Astrocyte (in vitro differentiated cells and primary cell): ENCODE data around the gene CRISPLD2. TPM values are rescaled to one million over a fixed set of nuclear protein-coding genes. Genes with fewer than 3 reads are reported as not detected.

Source experiments
- DNase-seq: peaks from one replicate; pipeline ENCODE4 v3.0.0-alpha.2; 2010; ENCODE audit warnings: low read depth
- FAIRE-seq: peaks from 2 replicates; lab custom pipeline; 2011; peaks lifted over from hg19 to GRCh38; lab: Jason Lieb, UNC
- H2AFZ ChIP-seq: 2 replicates; pipeline ENCODE4 v1.6.0; 2012; ENCODE audit warnings: low read depth, low read length, inconsistent platforms
- H3K27ac ChIP-seq: 2 replicates; pipeline ENCODE4 v1.5.1; 2011; ENCODE audit warnings: low read depth, low read length, inconsistent platforms
- H3K27me3 ChIP-seq: 2 replicates; pipeline ENCODE4 v1.6.0; 2011; ENCODE audit warnings: low read length, inconsistent platforms; ENCODE audit not compliant: insufficient read depth
- H3K36me3 ChIP-seq: 2 replicates; pipeline ENCODE4 v1.5.1; 2011; ENCODE audit warnings: low read length, inconsistent platforms; ENCODE audit not compliant: insufficient read depth
- H3K4me1 ChIP-seq: 2 replicates; pipeline ENCODE4 v1.5.1; 2011; ENCODE audit warnings: low read length, inconsistent platforms; ENCODE audit not compliant: insufficient read depth
- H3K4me2 ChIP-seq: 2 replicates; pipeline ENCODE4 v1.6.0; 2012; ENCODE audit warnings: low read length, inconsistent platforms
- H3K4me3 ChIP-seq: 2 replicates; pipeline ENCODE4 v1.5.1; 2011; ENCODE audit warnings: low read depth, mild to moderate bottlenecking, low read length, inconsistent platforms; ENCODE audit not compliant: insufficient read depth
- H3K79me2 ChIP-seq: 2 replicates; pipeline ENCODE4 v1.6.0; 2012; ENCODE audit warnings: mild to moderate bottlenecking, low read length, inconsistent platforms; ENCODE audit not compliant: insufficient read depth
- H3K9ac ChIP-seq: 2 replicates; pipeline ENCODE4 v1.6.0; 2012; ENCODE audit warnings: mild to moderate bottlenecking, low read length, inconsistent platforms
- H3K9me3 ChIP-seq: 2 replicates; pipeline ENCODE4 v1.5.1; 2012; ENCODE audit warnings: low read depth, mild to moderate bottlenecking, low read length, inconsistent platforms; ENCODE audit not compliant: insufficient read depth
- H4K20me1 ChIP-seq: 2 replicates; pipeline ENCODE4 v1.6.0; 2012; ENCODE audit warnings: low read length, inconsistent platforms; ENCODE audit not compliant: insufficient read depth
- H3K27ac Mint-ChIP-seq: one replicate; pipeline ENCODE4 v1.8.0; 2021; ENCODE audit warnings: mild to moderate bottlenecking, mixed read lengths; ENCODE audit not compliant: unreplicated experiment
- H3K27me3 Mint-ChIP-seq: one replicate; pipeline ENCODE4 v1.8.0; 2021; ENCODE audit warnings: low read depth, mixed read lengths; ENCODE audit not compliant: unreplicated experiment
- H3K36me3 Mint-ChIP-seq: one replicate; pipeline ENCODE4 v1.8.0; 2021; ENCODE audit warnings: low read depth, mixed read lengths; ENCODE audit not compliant: unreplicated experiment
- H3K4me1 Mint-ChIP-seq: one replicate; pipeline ENCODE4 v1.8.0; 2021; ENCODE audit warnings: low read depth, mixed read lengths; ENCODE audit not compliant: unreplicated experiment
- H3K4me3 Mint-ChIP-seq: one replicate; pipeline ENCODE4 v1.8.0; 2021; ENCODE audit warnings: mild to moderate bottlenecking, moderate library complexity, mixed read lengths; ENCODE audit not compliant: unreplicated experiment
- H3K9me3 Mint-ChIP-seq: one replicate; pipeline ENCODE4 v1.8.0; 2021; ENCODE audit warnings: mild to moderate bottlenecking, mixed read lengths; ENCODE audit not compliant: unreplicated experiment
- CTCF ChIP-seq: IDR thresholded peaks from 2 replicates; pipeline ENCODE4 v1.5.1; 2011; ENCODE audit warnings: low read depth, mild to moderate bottlenecking, inconsistent platforms, low read length, moderate library complexity; ENCODE audit not compliant: insufficient read depth
- EZH2 ChIP-seq: IDR thresholded peaks from 2 replicates; pipeline ENCODE4 v1.6.1; 2012; ENCODE audit warnings: mild to moderate bottlenecking, low read length, inconsistent platforms; ENCODE audit not compliant: insufficient read depth
- total RNA-seq: library from RNA; stranded (reverse); gene quantifications from 2 replicates; pipeline ENCODE4 v1.2.1, GENCODE V29; 2021

CRISPLD2 gene
- total RNA-seq, 1 donor from 2014 or later, result 1.8 TPM

GRCh38 chr16:84897911-84898377, 78.2 kb downstream of the CRISPLD2 start:
- Histone ChIP-seq H2AFZ (no peak overlapping the region), H3K4me2 (no peak overlapping the region), H3K4me1 (no peaks in the 10 kb centered on the region), H3K36me3 (no peaks in the 10 kb centered on the region), H3K79me2 (no peaks in the 10 kb centered on the region), H3K9me3 (no peaks in the 10 kb centered on the region), H3K27ac (no peak overlapping the region), H3K27me3 (no peaks in the 10 kb centered on the region), H3K4me3 (no peak overlapping the region), H3K9ac (no peak overlapping the region), H4K20me1 (no peaks in the 10 kb centered on the region)
- FAIRE-seq (no peak), DNase-seq (no peak)
- H3K4me1 Mint-ChIP-seq, result peaks cover 4% of the 10 kb centered on the region
- no peak for TF ChIP-seq CTCF
- no peak for TF ChIP-seq EZH2
- no peak overlapping the region for H3K4me3 Mint-ChIP-seq
- H3K27me3 Mint-ChIP-seq, result peaks cover 10% of the 10 kb centered on the region
- no peak overlapping the region for H3K27ac Mint-ChIP-seq
- peaks cover 6% of the 10 kb centered on the region for H3K9me3 Mint-ChIP-seq
- no peaks in the 10 kb centered on the region for H3K36me3 Mint-ChIP-seq

- Histone ChIP-seq H3K36me3 (no peaks in the 10 kb centered on the region), H3K9me3 (no peaks in the 10 kb centered on the region), H3K9ac (no peak overlapping the region), H3K27ac (no peak overlapping the region), H4K20me1 (no peaks in the 10 kb centered on the region), H3K79me2 (no peaks in the 10 kb centered on the region), H3K4me1 (no peaks in the 10 kb centered on the region), H3K4me3 (no peak overlapping the region), H3K4me2 (no peak overlapping the region), H2AFZ (no peak overlapping the region), H3K27me3 (no peaks in the 10 kb centered on the region)
- Mint-ChIP-seq H3K4me3 (peak overlapping the region; percentile 30), H3K9me3 (peaks cover 2% of the 10 kb centered on the region), H3K27ac (no peak overlapping the region), H3K4me1 (peaks cover 4% of the 10 kb centered on the region), H3K27me3 (peaks cover 10% of the 10 kb centered on the region), H3K36me3 (no peaks in the 10 kb centered on the region)
- TF ChIP-seq CTCF (no peak), EZH2 (no peak)
- DNase-seq (no peak), FAIRE-seq (no peak)
Measured at GRCh38 chr16:84898447-84898846, 78.7 kb downstream of the CRISPLD2 start.

- H3K9me3 Mint-ChIP-seq, result peaks cover under 1% of the 10 kb centered on the region
- Histone ChIP-seq H3K9me3 (no peaks in the 10 kb centered on the region), H3K27ac (no peak overlapping the region), H3K27me3 (no peaks in the 10 kb centered on the region), H2AFZ (no peak overlapping the region), H3K36me3 (no peaks in the 10 kb centered on the region), H3K9ac (no peak overlapping the region), H3K4me1 (no peaks in the 10 kb centered on the region), H3K79me2 (no peaks in the 10 kb centered on the region), H3K4me3 (no peak overlapping the region), H4K20me1 (no peaks in the 10 kb centered on the region), H3K4me2 (no peak overlapping the region)
- no peak for FAIRE-seq
- TF ChIP-seq EZH2, result no peak
- TF ChIP-seq CTCF, result no peak
- no peak overlapping the region for H3K4me3 Mint-ChIP-seq
- H3K27me3 Mint-ChIP-seq, result peaks cover 8% of the 10 kb centered on the region
- peaks cover 4% of the 10 kb centered on the region for H3K4me1 Mint-ChIP-seq
- no peak for DNase-seq
- H3K36me3 Mint-ChIP-seq, result no peaks in the 10 kb centered on the region
- H3K27ac Mint-ChIP-seq, result no peak overlapping the region
Measured at GRCh38 chr16:84899414-84899813, 79.6 kb downstream of the CRISPLD2 start.
